HepG2 (cell line): ENCODE data around the gene EGFLAM. TPM values are rescaled to one million over a fixed set of nuclear protein-coding genes. Genes with fewer than 3 reads are reported as not detected.

Source experiments
- AHDC1 ChIP-seq: sonication (generic); formaldehyde crosslinking; IDR thresholded peaks from 2 replicates; pipeline ENCODE4 v1.5.1; 2020; ENCODE audit warnings: mild to moderate bottlenecking, missing genetic modification reagents, borderline replicate concordance
- ATAD3A ChIP-seq: sonication (generic); formaldehyde crosslinking; IDR thresholded peaks from 2 replicates; pipeline ENCODE4 v1.4.0; 2020; ENCODE audit warnings: missing genetic modification reagents
- CBX2 ChIP-seq, 2 experiments: fragments of 200-600 bp in 1 of 2; sonication (generic); formaldehyde crosslinking in 1 of 2; IDR thresholded peaks; 2 replicates each; pipeline versions ENCODE4 v1.7.0 to v1.8.1; 2018 to 2022; ENCODE audit warnings: low read depth in 2 of 2, low read length in 1 of 2, mild to moderate bottlenecking in 1 of 2, missing genetic modification reagents in 1 of 2
- DNMT3B ChIP-seq: conservative IDR thresholded peaks from 2 replicates; pipeline ENCODE4 v1.6.1; 2016; ENCODE audit warnings: missing biosample characterization, control low read depth
- EP300 ChIP-seq, 3 experiments: sonication (generic) in 1 of 3; formaldehyde crosslinking in 1 of 3; IDR thresholded peaks; 2 replicates each; pipeline versions ENCODE4 v1.5.1 to v1.6.1; 2011 to 2020; ENCODE audit warnings: low read depth in 2 of 3, low read length in 2 of 3, borderline replicate concordance in 1 of 3, improper control_type of control experiment in 1 of 3, mild to moderate bottlenecking in 1 of 3, missing genetic modification reagents in 1 of 3, moderate library complexity in 1 of 3
- FOXM1 ChIP-seq: sonication (generic); formaldehyde crosslinking; IDR thresholded peaks from 2 replicates; pipeline ENCODE4 v1.5.0; 2020; ENCODE audit warnings: missing genetic modification reagents
- HMG20A ChIP-seq: IDR thresholded peaks from 2 replicates; pipeline ENCODE4 v1.6.1; 2016; ENCODE audit warnings: borderline replicate concordance
- MED1 ChIP-seq: sonication (generic); formaldehyde crosslinking; IDR thresholded peaks from 2 replicates; pipeline ENCODE4 v1.4.0; 2020; ENCODE audit warnings: missing genetic modification reagents
- NFKBIZ ChIP-seq: IDR thresholded peaks from 2 replicates; pipeline ENCODE4 v1.6.1; 2018; ENCODE audit warnings: missing genetic modification reagents, missing compliant biosample characterization
- ONECUT2 ChIP-seq: sonication (generic); formaldehyde crosslinking; IDR thresholded peaks from 2 replicates; pipeline ENCODE4 v1.4.0; 2020; ENCODE audit warnings: missing genetic modification reagents
- POGK ChIP-seq: sonication (generic); formaldehyde crosslinking; conservative IDR thresholded peaks from 2 replicates; pipeline ENCODE4 v1.8.0; 2022; ENCODE audit warnings: mild to moderate bottlenecking, moderate library complexity, missing genetic modification reagents
- RAD21 ChIP-seq: fragments of 450-650 bp; formaldehyde crosslinking; IDR thresholded peaks from 2 replicates; pipeline ENCODE4 v1.5.0; 2020; ENCODE audit warnings: mild to moderate bottlenecking
- RBFOX2 ChIP-seq: fragments of 200-400 bp; formaldehyde crosslinking; IDR thresholded peaks from 2 replicates; pipeline ENCODE4 v1.6.1; 2017; ENCODE audit warnings: low read depth, mild to moderate bottlenecking, low read length
- SOX5 ChIP-seq: IDR thresholded peaks from 2 replicates; pipeline ENCODE4 v1.6.1; 2016; ENCODE audit warnings: borderline replicate concordance
- SPEN ChIP-seq: sonication (generic); formaldehyde crosslinking; IDR thresholded peaks from 2 replicates; pipeline ENCODE4 v1.5.1; 2020; ENCODE audit warnings: low read depth, mild to moderate bottlenecking, missing genetic modification reagents
- THYN1 ChIP-seq: sonication (generic); formaldehyde crosslinking; IDR thresholded peaks from 2 replicates; pipeline ENCODE4 v1.8.1; 2023; ENCODE audit warnings: low read depth, mild to moderate bottlenecking, moderate library complexity, missing genetic modification reagents, borderline replicate concordance
- WIZ ChIP-seq: sonication (generic); formaldehyde crosslinking; IDR thresholded peaks from 2 replicates; pipeline ENCODE4 v1.5.1; 2020; ENCODE audit warnings: mild to moderate bottlenecking, missing genetic modification reagents
- ZNF264 ChIP-seq: sonication (generic); formaldehyde crosslinking; IDR thresholded peaks from 2 replicates; pipeline ENCODE4 v1.4.0; 2020; ENCODE audit warnings: missing genetic modification reagents
- ZNF362 ChIP-seq: sonication (generic); formaldehyde crosslinking; IDR thresholded peaks from 2 replicates; pipeline ENCODE4 v1.4.0; 2020; ENCODE audit warnings: missing genetic modification reagents, mild to moderate bottlenecking, borderline replicate concordance
- ZNF367 ChIP-seq: sonication (generic); formaldehyde crosslinking; IDR thresholded peaks from 2 replicates; pipeline ENCODE4 v1.4.0; 2020; ENCODE audit warnings: missing genetic modification reagents, borderline replicate concordance
- ZNF615 ChIP-seq: sonication (generic); formaldehyde crosslinking; IDR thresholded peaks from 2 replicates; pipeline ENCODE4 v1.5.0; 2020; ENCODE audit warnings: mild to moderate bottlenecking, missing genetic modification reagents, borderline replicate concordance
- ZNF878 ChIP-seq: sonication (generic); formaldehyde crosslinking; IDR thresholded peaks from 2 replicates; pipeline ENCODE4 v1.8.1; 2023; ENCODE audit warnings: mild to moderate bottlenecking, missing genetic modification reagents, moderate library complexity
- polyA plus RNA-seq, 8 experiments: library from polyadenylated mRNA; depleted of rRNA in 3 of 8; stranded (reverse) in 7 of 8; unstranded in 1 of 8; fragments of >200 nt; fragmentation: Illumina TruSeq in 4 of 8; extraction: Trizol in 4 of 8; gene quantifications; 2 replicates each; pipeline versions ENCODE4 v1.2.1 to v1.2.3, GENCODE V29; 2011 to 2016; ENCODE audit warnings: low read depth in 4 of 8, missing spikeins in 1 of 8, mixed read lengths in 1 of 8; ENCODE audit not compliant: insufficient read depth in 1 of 8
- total RNA-seq, 5 experiments: library from RNA; depleted of rRNA; stranded (reverse); fragments of >200 nt; fragmentation: Illumina TruSeq; extraction: Trizol; gene quantifications; 2 replicates each; pipeline ENCODE4 v1.2.3, GENCODE V29; 2016; ENCODE audit warnings: low read depth in 1 of 5

The EGFLAM gene
- total and polyA plus RNA-seq, 2 of the 13 experiments (the other 11 are each of a cell fraction or from before 2014, with no cell fraction given): not detected

GRCh38 chr5:38382898-38383297 lies 124.5 kb downstream of the EGFLAM start (continued):
- TF ChIP-seq AHDC1 (peak; percentile 73; the same call in 1 of the 2 replicates), ATAD3A (CRISPR knock-in tag) (no peak), HMG20A (CRISPR knock-in tag) (peak; percentile 66; the same call in 1 of the 2 replicates), SPEN (peak; percentile 57; the same call in 1 of the 2 replicates), ZNF878 (CRISPR knock-in tag) (peak; percentile 17; the same call in 1 of the 2 replicates), ZNF615 (CRISPR knock-in tag) (no peak), NFKBIZ (CRISPR knock-in tag) (no peak), RAD21 (CRISPR knock-in tag) (peak; percentile 79), FOXM1 (no peak), ZNF362 (CRISPR knock-in tag) (peak; percentile 77; the same call in 1 of the 2 replicates), MED1 (CRISPR knock-in tag) (peak; percentile 50; the same call in 1 of the 2 replicates), DNMT3B (CRISPR knock-in tag) (0 out of 2 replicates have a peak, but pooled peaks have one; percentile 63), WIZ (CRISPR knock-in tag) (0 out of 2 replicates have a peak, but pooled peaks have one; percentile 38), CBX2 (IDR thresholded peaks at IDR 0.05; ENCODE audit: low read depth, low read length) (no peak), CBX2 (CRISPR knock-in tag; IDR thresholded peaks at IDR 0.05; ENCODE audit: low read depth) (no peak), ZNF367 (no peak), ONECUT2 (CRISPR knock-in tag) (no peak), SOX5 (CRISPR knock-in tag) (peak; percentile 31; the same call in 1 of the 2 replicates), RBFOX2 (no peak), EP300 (IDR thresholded peaks at IDR 0.05; ENCODE audit: low read depth in 2 of 2, low read length in 2 of 2) (peak in 1 of 2 experiments; percentile 35; a peak in 1 of 4 replicates), EP300 (CRISPR knock-in tag; IDR thresholded peaks at IDR 0.05; ENCODE audit: borderline replicate concordance) (no peak), ZNF264 (CRISPR knock-in tag) (peak; percentile 53; the same call in 1 of the 2 replicates), THYN1 (CRISPR knock-in tag) (no peak), POGK (CRISPR knock-in tag) (0 out of 2 replicates have a peak, but pooled peaks have one; percentile 58)
